GM21717 (cell line): ENCODE data around the gene FAM186B.

Experiments used
- ATAC-seq: cut with Tn5 transposase; IDR thresholded peaks from one replicate; pipeline ENCODE4 v1.9.1; 2021; ENCODE audit warnings: mild to moderate bottlenecking, moderate library complexity; ENCODE audit not compliant: unreplicated experiment

Gene FAM186B

DNA sequence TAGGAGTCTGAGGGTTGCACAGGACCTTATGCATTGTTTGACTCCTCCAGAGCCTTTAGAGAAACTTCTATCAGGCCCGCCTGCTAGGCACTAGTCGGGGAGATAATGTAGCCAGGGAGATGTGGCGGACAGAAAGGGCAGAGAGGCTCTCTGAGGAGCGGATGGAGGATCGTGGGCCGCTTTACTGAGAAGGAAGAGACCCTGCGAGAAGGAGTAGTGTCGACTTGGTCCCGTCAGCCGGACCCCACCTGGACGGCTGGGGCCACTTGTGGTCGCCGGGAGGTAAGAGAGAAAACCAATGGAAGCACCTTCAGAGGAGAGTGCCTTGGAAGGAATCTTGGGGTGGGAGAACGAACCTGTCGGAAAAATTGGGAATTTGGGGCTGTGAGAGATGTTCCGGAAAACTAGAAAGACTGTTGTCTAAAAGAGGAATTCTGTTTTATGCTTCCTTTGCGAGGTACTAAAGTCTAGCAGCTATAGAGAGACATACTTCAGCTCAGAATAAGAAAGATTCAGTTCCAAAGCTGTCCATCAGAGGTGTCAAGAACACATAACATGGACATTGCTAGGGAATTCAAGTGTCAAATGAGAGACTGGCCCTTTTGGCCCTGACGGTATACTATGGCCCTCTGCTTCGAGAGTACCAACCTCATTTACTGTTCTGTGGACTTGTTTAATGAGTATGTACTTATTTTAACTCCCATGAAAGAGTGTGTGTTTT lies 36.8 kb downstream of the FAM186B start:
- no peak for ATAC-seq

DNA sequence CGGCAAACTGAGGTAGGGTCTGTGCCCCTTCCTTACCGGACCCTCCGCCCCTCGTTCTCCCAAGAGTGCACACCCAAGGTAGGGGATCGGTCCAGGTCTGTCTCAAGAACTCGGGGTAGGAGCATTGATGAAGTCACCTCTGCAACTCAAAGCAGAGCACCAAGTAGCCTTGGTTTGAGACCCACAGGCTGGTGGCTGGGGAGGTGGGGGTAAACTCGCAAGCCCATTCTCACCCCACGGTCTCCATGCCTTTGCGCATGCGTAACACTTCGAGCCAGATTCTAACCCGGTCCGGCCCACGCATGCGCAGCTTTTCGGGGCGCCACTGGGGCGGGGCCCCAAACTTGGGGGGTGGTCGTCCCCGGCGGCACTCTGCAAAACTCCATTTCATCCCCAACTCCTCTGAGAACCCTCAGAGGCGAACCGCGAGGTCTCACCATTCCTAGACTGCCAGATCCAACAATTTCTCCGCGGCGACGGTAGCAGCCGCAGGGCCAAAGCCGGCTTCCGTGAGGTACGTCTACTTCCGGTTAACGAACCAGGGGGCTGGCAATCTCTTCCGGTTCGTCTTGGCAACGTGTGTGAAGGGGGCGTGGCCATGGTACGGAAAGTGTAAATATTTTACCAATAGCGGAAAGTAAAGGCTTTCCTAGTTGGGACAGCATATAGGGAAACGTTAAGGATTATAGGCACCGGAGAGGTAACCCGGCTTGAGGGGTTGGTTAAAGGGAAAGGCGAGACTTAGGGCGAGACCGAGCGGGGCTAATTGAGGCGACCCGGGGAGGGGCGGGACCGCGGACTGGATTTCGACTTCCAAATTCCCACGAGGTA lies 37.6 kb downstream of the FAM186B start, which contains the start of gene MCRS1:
Gene MCRS1, minus strand, starts transcription at position 532 of the 831 bp plus-strand sequence. CDS start 1,411 bp downstream, outside the sequence.
- ATAC-seq = peak; percentile 67

DNA sequence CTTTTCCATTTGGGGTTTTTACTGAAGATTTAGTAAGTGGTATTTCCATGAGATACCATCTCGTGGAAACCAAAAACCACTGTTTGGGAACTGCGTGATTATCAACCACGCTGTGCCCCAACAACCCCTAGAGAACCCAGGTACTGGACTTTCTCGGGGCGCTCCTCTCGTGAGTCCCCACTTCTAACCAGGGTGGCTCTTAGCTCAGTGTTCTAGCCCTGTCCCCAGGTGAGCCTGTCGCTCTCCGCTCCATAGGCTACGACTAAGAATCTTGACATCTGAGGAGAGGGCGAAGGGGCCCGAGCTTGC lies 38.2 kb downstream of the FAM186B start:
- no peak for ATAC-seq

DNA sequence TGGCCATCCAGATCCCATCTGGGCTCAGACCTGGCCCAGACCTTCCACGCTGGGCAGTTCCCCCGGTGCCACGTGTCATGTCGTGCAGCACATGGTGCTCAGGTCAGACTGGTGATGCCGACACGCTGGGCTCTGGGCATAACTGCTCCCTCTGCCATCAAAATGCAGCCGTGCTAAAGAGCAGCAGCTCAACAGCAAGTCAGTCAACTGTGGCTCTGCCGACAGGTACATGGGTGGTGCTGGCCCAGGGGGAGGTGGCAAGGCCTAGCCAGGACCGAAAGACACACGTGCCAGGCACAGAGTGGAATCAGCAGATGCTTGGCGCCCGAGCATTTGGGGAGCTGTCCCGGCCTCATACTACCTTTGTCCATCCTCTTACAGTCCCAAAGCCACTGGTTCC lies 39.1 kb downstream of the FAM186B start:
- ATAC-seq = no peak

DNA sequence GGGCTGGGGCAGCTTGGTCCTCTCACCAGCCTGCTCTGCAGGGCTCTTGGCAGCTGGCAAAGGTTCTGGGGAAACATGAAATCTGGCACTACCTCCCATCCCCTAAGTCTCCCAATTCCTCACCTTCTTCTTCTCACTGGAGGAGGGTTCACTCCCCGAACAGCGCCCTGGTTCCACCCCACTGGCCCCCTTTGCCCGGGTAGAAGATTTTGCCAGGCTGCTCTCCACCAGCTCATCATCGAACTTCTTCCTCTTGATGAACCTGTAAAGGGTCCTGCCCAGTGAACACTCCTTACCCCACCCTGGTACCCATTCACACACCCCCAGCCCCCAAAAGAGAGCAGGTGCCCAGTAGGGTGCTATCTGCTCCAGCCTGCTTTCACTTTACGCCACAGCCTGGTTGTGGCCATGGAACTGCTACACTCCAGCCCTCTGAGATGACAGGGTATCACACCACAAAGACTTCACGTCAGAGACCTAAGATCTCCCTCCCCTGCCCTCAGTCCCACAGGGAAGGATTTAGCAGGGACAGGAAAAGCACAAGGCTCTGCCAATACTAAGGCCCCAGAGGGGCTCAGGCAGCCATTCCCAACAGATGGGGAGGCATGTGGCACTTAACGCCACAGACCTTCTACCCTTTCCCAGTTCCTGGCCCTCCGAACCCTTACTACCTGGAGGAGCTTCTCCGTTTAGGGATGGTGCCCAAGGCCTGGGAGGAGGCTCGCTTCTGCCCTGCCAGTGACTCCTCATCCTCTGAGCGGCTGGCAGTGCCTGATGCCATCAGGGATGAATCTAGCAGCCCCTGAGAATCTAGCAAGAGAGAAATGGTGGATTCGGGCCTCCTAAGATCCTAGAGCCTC lies 39.8 kb downstream of the FAM186B start:
- no peak for ATAC-seq

DNA sequence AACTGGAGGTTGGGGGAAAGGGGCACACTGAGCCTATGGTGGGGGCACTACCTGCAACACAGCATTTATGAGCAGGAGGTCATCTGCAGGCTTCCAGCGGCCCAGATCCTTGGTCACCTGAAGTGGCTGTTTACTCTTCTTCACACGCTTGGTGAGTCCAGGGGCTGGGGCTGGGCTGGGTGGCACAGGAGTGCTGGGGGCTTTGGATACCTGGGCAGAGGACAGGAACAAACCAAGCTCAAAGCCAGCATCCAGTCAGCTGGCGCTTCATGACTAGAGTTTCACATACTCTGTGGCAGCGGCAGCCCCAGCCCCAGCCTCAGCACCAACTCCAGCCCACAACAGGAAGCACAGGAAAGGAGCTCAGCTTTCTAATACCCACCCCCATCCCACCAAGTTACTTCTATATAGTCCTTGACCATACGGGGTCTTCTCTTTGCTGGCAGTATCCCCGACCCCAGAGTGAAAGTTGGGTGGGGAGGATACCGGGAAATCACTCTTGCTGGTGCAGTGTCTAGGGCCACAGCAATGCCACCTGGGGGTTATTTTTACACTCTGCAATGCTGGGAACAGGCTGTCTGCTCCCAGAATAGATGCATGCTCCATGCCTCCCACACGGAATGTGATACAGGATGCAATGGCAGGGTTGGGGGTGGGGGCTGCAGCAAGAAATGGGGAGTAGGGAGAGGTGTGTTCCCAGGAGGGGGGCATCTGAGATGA lies 40.6 kb downstream of the FAM186B start:
- no peak for ATAC-seq

DNA sequence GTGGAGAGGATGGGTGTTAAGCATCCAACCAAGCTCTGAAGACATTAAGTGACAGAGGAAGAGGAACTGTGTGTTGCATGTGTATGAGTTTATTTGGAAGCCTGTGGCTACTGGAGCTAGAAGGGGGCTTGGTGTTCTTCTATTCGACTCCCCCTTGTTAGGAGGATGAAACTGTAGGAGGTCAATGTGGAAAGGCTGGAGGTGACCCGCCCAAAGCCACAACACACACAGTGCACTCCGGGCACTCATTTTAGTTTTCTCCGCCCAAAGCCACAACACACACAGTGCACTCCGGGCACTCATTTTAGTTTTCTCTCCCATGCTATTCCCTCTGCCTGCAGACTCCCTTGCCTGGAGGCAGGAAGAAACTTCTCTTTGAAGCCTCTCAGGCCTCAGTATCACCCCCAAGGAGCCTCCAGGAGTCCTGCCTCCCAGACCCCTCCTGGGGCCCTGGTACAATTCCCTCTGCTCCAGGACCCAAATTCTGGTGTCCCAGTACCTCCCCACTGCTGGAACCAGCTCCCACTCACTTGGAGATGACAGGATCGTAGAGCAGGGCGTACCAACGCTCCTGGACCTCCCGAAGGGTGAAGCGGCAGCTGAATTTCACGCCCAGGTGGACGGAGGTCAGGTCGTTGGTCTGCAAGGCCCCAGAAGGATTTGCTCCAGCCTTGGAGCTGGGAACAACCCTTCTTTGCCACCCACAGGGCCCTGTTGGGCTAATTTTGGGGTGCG lies 41.3 kb downstream of the FAM186B start:
- no peak for ATAC-seq

DNA sequence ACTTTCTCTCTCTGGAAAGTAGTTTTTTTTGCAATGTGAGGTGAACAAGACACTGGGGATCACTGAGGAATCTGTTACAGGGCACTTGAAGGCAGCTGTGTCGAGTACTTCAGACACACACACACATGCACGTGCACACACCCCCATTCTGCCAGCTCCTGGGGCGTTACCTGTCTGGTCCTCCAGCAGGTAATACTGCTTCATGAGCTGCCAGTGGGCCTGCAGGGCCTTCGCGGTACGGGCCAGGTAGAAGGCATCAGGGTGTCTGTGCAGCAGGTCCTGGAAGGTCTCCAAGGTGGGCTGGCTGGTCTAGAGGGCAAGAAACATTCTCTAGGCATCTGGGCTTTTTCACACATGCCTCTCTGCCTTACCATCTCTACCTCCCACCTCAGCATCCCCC lies 42.6 kb downstream of the FAM186B start:
- ATAC-seq = no peak

DNA sequence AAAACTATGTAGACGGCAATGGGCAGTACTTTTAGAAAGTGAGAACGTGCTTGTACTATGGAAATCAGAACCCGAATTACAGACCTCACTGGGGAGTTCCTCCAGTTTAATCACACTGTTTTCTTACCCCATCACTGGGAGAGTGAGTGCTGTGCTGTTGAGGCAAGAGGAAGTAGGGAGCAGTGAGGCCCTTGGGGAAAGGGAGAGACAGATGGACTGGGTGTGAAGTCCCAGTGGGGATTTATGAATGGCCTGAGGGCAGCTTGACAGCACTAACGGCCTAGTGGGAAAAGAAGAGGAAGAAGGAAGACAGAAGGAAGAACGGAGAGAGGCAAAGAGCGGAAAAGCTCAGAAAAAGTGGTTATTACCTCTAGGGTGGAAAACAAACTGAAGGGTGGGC lies 43.2 kb downstream of the FAM186B start:
- no peak for ATAC-seq

DNA sequence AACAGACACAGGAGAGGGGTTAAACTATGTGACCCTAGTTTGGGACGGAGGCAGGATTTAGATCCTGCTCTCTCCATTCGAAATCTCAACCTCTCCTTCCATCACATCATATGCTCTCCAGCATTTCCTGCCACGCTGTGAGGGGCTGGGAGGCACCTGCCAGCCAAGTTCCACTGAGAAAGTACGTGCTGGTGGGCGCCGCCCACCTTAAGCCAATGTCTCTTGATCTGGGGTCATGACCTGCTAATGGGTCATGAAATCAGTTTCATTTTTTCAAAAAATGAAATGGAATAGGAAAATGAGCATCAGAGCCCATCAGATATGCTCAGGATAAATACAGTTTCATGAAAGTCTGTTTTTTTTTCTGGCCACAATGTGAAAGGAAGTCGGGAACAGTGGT lies 44.7 kb downstream of the FAM186B start:
- no peak for ATAC-seq

DNA sequence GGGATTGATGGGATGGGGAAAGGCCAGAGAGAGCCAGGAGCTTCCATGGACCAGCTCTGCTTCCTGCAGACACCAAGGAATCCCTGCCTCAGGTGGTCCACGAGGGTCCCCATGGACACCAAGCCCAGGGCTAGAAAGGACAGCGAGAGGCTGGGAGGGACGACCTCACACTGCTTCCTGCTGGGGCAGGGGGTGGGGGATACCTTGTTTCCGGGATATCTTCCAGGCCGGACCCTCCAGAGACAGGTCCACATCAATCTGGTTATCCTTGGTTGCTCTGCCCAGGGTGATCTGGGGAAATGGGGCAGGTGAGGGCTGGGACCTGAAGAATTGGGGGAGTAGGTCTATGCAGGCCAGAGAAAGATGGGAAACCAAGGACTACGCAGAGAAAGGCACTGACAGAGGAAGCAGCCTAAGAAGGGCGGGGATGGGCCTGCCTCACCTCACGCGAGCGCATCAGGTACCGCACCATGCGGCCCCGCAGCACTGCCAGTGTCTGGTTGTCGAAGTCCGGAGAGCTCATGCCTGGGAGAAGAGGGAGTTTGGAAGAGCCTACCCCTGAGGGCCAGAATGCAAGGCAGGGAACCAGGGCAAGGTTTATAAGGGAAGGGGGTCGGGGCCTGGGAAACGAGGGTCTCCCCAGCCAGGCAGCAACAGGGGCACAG lies 46.3 kb downstream of the FAM186B start:
- no peak for ATAC-seq

DNA sequence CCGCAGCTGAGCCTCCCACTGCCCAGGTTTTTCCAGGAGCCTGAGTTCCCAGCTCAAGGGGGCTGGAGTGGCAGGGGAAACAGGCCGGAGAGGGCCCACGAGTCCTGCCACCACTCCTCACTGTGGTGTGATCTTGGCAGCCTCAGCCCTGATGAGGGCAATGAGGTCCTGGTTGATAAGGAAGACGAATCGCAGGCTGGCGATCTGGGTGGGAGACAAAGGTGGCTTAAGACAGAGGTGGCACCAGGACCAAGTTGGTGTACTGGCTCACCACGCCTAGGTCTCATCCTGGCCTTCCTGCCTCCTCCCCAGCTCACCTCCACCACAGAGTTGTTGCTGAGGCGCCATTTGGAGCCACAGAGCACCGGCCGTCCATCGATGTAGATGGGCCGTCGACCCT lies 46.9 kb downstream of the FAM186B start:
- ATAC-seq = no peak

DNA sequence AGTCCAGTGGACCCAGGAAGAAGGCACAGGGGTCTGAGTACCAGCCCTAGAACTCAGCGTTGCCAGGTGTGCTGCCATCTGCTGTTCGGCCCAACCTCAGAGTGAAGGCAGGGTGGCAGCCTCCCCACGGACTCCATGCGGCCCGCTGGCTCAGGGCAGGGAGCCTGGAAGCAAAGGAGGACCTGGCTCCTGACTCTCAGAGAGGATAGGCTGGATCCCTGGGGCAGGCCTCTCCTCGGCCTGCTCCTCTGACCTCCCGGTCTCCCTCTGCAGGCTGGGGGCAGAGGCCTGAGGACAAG lies 47.6 kb downstream of the FAM186B start:
- no peak for ATAC-seq

DNA sequence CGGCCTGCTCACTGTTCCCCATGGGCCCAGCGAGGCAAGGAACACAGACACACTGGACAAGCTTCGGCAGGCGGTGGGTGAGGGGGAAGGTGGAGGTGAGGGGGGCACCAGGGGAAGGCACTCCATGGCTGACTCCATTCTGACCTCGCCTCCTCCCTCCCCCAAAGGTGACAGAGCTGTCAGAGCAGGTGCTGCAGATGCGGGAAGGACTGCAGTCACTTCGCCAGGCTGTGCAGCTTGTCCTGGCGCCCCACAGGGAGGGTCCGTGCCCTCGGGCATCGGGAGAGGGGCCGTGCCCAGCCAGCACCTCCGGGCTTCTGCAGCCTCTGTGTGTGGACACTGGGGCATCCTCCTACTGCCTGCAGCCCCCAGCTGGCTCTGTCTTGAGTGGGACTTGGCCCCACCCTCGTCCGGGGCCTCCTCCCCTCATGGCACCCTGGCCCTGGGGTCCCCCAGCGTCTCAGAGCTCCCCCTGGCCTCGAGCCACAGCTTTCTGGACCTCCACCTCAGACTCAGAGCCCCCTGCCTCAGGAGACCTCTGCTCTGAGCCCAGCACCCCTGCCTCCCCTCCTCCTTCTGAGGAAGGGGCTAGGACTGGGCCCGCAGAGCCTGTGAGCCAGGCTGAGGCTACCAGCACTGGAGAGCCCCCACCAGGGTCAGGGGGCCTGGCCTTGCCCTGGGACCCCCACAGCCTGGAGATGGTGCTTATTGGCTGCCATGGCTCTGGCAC lies 48.1 kb downstream of the FAM186B start:
- ATAC-seq = no peak

DNA sequence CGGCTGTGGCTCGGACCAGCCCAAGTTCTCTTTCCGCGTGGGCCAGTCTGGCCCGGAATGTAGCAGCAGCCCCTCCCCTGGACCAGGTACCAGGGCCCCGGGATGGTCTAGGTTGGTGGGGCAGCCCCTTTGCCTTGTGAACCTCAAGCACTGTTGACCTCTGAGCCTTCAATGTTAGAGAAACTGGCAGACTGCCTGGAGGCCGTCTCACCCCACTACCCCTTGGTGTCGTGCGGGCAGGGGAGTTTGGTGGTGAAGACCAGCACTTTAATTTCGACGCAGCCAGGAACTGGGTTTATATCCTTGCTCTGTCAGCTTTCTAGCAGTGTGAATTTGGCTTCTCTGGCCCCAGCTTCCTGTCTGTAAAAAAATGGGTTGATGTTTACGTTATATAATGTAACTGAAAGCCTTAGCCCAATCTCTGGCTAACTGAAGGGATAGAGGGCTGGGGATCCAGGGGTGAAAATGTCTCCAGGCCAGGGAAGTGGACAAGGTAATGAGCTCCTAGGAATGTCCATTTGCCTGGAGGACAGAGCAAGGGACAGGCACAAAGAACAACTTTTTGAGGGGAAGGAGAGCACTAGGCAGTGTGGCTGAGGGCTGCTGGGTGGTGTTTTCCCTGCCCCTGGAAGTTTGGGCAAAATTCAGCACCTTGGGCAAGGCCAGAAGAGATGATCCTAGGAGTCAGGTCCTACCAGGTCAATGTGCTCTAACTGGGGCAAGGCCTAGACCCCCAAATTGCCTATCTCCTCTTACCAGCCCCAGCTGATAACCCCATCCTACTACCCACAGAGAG lies 48.9 kb downstream of the FAM186B start:
- no peak for ATAC-seq

DNA sequence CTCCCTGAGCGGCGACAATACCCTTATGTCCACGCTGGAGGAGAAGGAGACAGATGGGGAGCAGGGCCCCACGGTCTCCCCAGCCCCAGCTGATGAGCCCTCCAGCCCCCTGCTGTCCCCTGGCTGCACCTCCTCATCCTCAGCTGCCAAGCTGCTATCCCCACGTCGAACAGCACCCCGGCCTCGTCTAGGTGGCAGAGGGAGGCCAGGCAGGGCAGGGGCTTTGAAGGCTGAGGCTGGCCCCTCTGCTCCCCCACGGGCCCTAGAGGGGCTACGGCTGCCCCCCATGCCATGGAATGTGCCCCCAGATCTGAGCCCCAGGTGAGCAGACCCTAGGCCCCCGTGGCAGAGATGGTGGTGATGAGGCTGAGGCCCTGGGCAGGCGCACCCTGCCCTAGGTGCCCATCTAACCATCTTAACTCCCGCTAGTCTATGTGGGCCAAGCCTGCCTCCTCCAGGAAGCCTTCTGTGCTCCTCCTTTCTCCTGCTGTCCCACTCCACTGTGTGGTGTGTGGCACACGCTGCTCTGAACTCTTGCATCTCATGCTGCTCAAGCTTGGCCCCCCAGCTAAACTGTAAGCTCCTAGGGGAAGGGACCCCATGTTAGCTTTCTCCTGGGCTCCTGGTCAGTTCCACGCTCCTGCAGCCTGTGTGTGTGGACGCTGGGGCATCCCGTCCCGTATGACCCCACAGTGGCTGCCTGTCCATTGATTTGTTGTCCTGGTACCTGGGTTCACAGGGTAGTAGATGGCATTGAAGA lies 49.6 kb downstream of the FAM186B start:
- ATAC-seq = no peak

DNA sequence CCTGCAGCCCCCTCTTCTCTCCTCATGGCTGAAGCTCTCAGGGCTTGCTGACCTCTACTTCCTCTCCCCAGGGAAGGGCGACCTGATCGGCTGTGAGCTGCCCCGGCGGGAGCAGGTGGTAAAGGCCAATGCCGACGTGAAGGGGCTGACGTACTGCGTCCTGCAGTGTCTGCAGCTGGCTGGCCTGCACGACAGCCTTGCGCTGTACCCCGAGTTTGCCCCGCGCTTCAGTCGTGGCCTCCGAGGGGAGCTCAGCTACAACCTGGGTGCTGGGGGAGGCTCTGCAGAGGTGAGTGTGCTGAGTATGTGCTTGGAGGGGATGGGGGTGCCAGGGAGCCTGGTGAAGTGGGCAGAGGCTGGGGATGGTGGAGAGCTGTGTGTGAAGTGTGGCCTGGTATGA lies 51.2 kb downstream of the FAM186B start:
- ATAC-seq = no peak
